AG04449 (cell line): ENCODE results near the gene CACNA1B.

Source experiments
- CTCF ChIA-PET: fragments of 350-600 bp; formaldehyde crosslinking; extraction: SDS; loops from one replicate; lab custom pipeline; 2021; ENCODE audit warnings: antibody characterized with exemption; lab: Yijun Ruan, JAX
- POLR2A ChIA-PET: fragments of 400-600, 350-600 bp; formaldehyde crosslinking; extraction: SDS; loops from one replicate; lab custom pipeline; 2020; ENCODE audit warnings: antibody characterized with exemption, inconsistent platforms; lab: Yijun Ruan, JAX
- DNase-seq: peaks from one replicate; pipeline ENCODE4 v3.0.0-alpha.2; 2010; ENCODE audit warnings: low read depth, low spot score
- H3K4me3 ChIP-seq: 2 replicates; pipeline ENCODE4 v1.5.1; 2011; ENCODE audit warnings: low read depth, mild to moderate bottlenecking, control low read depth, low read length
- CTCF ChIP-seq: IDR thresholded peaks from one replicate; pipeline ENCODE4 v1.5.1; 2011; ENCODE audit warnings: mild to moderate bottlenecking, moderate library complexity, low read length, control low read depth, inconsistent platforms; ENCODE audit not compliant: insufficient read depth; ENCODE audit errors: missing control alignments

Gene CACNA1B

DNA sequence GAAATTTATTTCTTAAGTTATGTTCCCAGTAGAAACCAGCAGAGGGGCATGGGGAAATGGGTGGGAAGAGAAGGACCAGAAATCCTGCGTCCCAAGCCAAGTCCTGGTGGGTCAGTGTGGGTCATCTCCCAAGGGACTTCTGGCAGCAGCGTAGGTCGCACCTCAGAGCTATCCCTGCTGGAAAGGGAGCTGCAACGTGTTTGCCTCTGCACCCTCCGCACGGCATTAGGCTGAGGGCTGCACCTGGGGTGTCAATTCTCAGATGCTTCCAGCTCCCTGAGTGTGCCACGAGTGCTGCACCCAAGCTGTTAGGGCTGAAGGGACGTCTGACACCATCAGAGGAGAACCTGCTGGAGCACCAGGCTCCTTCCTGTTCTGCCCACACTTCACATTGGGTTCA is 182.8 kb downstream of the CACNA1B start:
- no peak overlapping the region for H3K4me3 ChIP-seq
- no peak for DNase-seq
- CTCF ChIA-PET, result no interaction called here
- POLR2A ChIA-PET, result no interaction called here
- TF ChIP-seq CTCF, result no peak

- POLR2A ChIA-PET, result no interaction called here
- TF ChIP-seq CTCF, result no peak
- no peak for DNase-seq
These were observed 183.3 kb downstream of the CACNA1B start for GRCh38 chr9:138060881-138061280.

GRCh38 chr9:138061631-138062030 is 184.0 kb downstream of the CACNA1B start:
- CTCF ChIA-PET, result no interaction called here

More at GRCh38 chr9:138060881-138061280, 183.3 kb downstream of the CACNA1B start:
- CTCF ChIA-PET, result no interaction called here
- H3K4me3 ChIP-seq, result no peak overlapping the region

DNA sequence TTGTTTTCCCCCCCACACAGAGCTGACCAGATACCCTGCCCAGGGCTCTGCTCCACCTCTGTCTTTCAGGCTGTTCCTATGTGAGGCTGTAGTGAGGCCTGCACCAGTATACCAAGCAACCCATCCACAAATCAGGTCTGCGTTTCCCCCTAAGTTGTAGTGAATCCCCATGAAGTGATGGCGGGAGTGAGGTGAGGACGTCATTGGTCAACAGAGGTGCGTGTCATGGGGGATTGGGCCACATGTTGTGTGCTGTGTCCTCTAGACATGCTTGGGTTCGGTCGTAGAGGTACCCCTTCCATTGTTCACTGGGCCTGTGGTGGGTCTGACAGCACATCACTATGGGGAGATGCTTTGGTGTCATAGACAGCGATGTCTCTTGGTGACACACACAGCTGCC is 184.6 kb downstream of the CACNA1B start:
- POLR2A ChIA-PET, result no interaction called here
- no peak for DNase-seq
- H3K4me3 ChIP-seq, result no peak overlapping the region
- TF ChIP-seq CTCF, result no peak
- CTCF ChIA-PET, result no interaction called here

More at GRCh38 chr9:138061631-138062030, 184.0 kb downstream of the CACNA1B start:
- TF ChIP-seq CTCF, result no peak
- POLR2A ChIA-PET, result no interaction called here
- H3K4me3 ChIP-seq, result no peak overlapping the region
- no peak for DNase-seq

- DNase-seq, result no peak
- no peak overlapping the region for H3K4me3 ChIP-seq
- ChIA-PET POLR2A (no interaction called here), CTCF (no interaction called here)
- no peak for TF ChIP-seq CTCF
These were observed 185.5 kb downstream of the CACNA1B start for GRCh38 chr9:138063033-138063432.

DNA sequence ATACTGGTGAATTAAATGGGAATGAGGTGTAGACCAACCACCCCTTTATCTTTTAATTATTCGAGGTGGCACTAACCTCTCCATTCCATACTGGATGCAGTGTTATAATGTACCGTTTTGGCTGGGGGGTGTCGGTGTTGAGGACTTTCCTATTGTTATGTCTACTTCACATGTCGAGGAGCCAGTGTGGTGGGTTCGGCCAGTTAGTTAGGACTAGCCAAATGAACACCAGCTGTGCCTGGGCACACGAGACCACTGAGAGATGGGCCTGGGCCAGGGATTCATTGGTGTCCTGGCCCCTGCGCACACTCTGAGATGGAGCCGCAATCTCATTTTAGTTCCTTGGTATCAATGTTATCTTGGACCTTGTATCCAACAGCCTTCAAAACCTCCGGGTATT is 186.2 kb downstream of the CACNA1B start:
- TF ChIP-seq CTCF, result no peak
- POLR2A ChIA-PET, result no interaction called here
- H3K4me3 ChIP-seq, result no peak overlapping the region
- DNase-seq, result no peak
- CTCF ChIA-PET, result no interaction called here
